OCI-LY1 (cell line): ENCODE results near the gene NTF3.

Experiments
- H2AFZ ChIP-seq: fragments of 200-600 bp; sonication (generic), shearing (Covaris generic); 2 replicates; pipeline ENCODE4 v1.6.0; 2014; ENCODE audit warnings: antibody characterized with exemption, mild to moderate bottlenecking, low read length
- H3F3A ChIP-seq: fragments of 200-600 bp; sonication (generic), shearing (Covaris generic); 2 replicates; pipeline ENCODE4 v1.6.0; 2014; ENCODE audit warnings: mild to moderate bottlenecking, antibody characterized with exemption, low read length, moderate library complexity; ENCODE audit not compliant: insufficient read depth
- H3K27ac ChIP-seq: fragments of 200-600 bp; sonication (generic); 2 replicates; pipeline ENCODE4 v1.5.1; 2014; ENCODE audit warnings: low read length, mixed run types, mild to moderate bottlenecking, low read depth; ENCODE audit not compliant: poor library complexity, severe bottlenecking
- H3K27me3 ChIP-seq: fragments of 200-600 bp; sonication (generic); 2 replicates; pipeline ENCODE4 v1.6.0; 2014; ENCODE audit warnings: antibody characterized with exemption, mild to moderate bottlenecking, low read length, moderate library complexity; ENCODE audit not compliant: insufficient read depth
- H3K36me3 ChIP-seq: fragments of 200-600 bp; sonication (generic); 2 replicates; pipeline ENCODE4 v1.6.1; 2014; ENCODE audit warnings: mild to moderate bottlenecking, antibody characterized with exemption, low read length, moderate library complexity, mixed read lengths; ENCODE audit not compliant: insufficient read depth
- H3K4me1 ChIP-seq: fragments of 200-600 bp; sonication (generic); 2 replicates; pipeline ENCODE4 v1.5.1; 2014; ENCODE audit warnings: mild to moderate bottlenecking, low read length, moderate library complexity; ENCODE audit not compliant: insufficient read depth, severe bottlenecking
- H3K4me2 ChIP-seq: fragments of 200-600 bp; sonication (generic), shearing (Covaris generic); 2 replicates; pipeline ENCODE4 v1.6.1; 2014; ENCODE audit warnings: low read length
- H3K4me3 ChIP-seq: fragments of 200-600 bp; sonication (generic); 2 replicates; pipeline ENCODE4 v1.5.1; 2014; ENCODE audit warnings: low read length, low read depth, mild to moderate bottlenecking, mixed read lengths; ENCODE audit not compliant: poor library complexity, severe bottlenecking
- H3K79me2 ChIP-seq: fragments of 200-600 bp; shearing (Covaris generic); 2 replicates; pipeline ENCODE4 v1.6.1; 2016; ENCODE audit warnings: mixed run types, low read length, mixed read lengths; ENCODE audit not compliant: insufficient read depth
- H3K9ac ChIP-seq: fragments of 200-600 bp; sonication (generic), shearing (Covaris generic); 2 replicates; pipeline ENCODE4 v1.6.1; 2014; ENCODE audit warnings: mild to moderate bottlenecking, low read length, mixed read lengths
- H3K9me2 ChIP-seq: fragments of 200-600 bp; sonication (generic), shearing (Covaris generic); 2 replicates; pipeline ENCODE4 v1.6.1; 2014; ENCODE audit warnings: low read depth, mild to moderate bottlenecking, low read length, mixed read lengths
- H3K9me3 ChIP-seq: fragments of 200-600 bp; shearing (Covaris generic); 2 replicates; pipeline ENCODE4 v1.6.1; 2014; ENCODE audit warnings: low read length, mixed read lengths
- H4K20me1 ChIP-seq: fragments of 200-600 bp; sonication (generic), shearing (Covaris generic); 2 replicates; pipeline ENCODE4 v1.6.0; 2016; ENCODE audit warnings: mild to moderate bottlenecking, low read length; ENCODE audit not compliant: insufficient read depth
- CTCF ChIP-seq: fragments of 200-600 bp; sonication (generic), shearing (Covaris generic); IDR thresholded peaks from 2 replicates; pipeline ENCODE4 v1.5.1; 2017; ENCODE audit warnings: mild to moderate bottlenecking, antibody characterized with exemption, low read length, moderate library complexity, mixed read lengths
- EZH2 ChIP-seq: fragments of 200-600 bp; sonication (generic), shearing (Covaris generic); IDR thresholded peaks from 2 replicates; pipeline ENCODE4 v1.8.0; 2017; ENCODE audit warnings: borderline replicate concordance, mixed run types, mild to moderate bottlenecking, antibody characterized with exemption, low read length, moderate library complexity, mixed read lengths

The NTF3 gene

GRCh38 chr12:5505116-5505515, 73.2 kb downstream of the NTF3 start:
- H3K9ac ChIP-seq = no peak overlapping the region
- no peaks in the 10 kb centered on the region for H3K9me3 ChIP-seq
- no peak overlapping the region for H3K4me2 ChIP-seq
- no peak overlapping the region for H3K27ac ChIP-seq
- H3K36me3 ChIP-seq = no peaks in the 10 kb centered on the region
- no peak overlapping the region for H2AFZ ChIP-seq
- no peak overlapping the region for H3K4me3 ChIP-seq
- no peaks in the 10 kb centered on the region for H4K20me1 ChIP-seq
- no peaks in the 10 kb centered on the region; the same call in 1 of the 2 replicates for H3K27me3 ChIP-seq
- H3K9me2 ChIP-seq = no peaks in the 10 kb centered on the region
- H3F3A ChIP-seq = no peaks in the 10 kb centered on the region
- H3K79me2 ChIP-seq = no peaks in the 10 kb centered on the region
- TF ChIP-seq CTCF (no peak), EZH2 (no peak)
- no peaks in the 10 kb centered on the region for H3K4me1 ChIP-seq

DNA sequence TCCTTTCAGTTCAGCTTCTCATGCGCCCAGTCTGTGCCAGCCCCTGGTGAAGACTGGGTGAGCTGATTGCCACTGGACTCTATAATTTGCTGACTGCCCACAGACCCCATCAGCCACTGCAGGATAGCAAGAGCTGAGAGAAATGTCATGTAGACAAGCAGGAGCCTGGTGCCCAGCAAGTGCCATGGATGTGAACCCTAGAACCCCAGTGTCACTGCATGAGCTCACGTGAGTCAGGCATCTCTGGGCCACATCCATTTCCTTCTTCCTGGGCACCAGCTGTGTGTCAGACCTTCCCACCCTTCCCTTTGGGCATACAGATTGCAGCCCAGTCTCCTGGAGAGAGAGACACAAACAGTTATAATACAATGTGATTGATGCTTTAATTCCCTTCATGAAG, 73.8 kb downstream of the NTF3 start:
- H3K4me1 ChIP-seq = no peaks in the 10 kb centered on the region
- no peaks in the 10 kb centered on the region for H3K79me2 ChIP-seq
- H2AFZ ChIP-seq = no peak overlapping the region
- H3K4me2 ChIP-seq = no peak overlapping the region
- no peaks in the 10 kb centered on the region for H4K20me1 ChIP-seq
- no peaks in the 10 kb centered on the region for H3K9me3 ChIP-seq
- H3K9me2 ChIP-seq = no peaks in the 10 kb centered on the region
- no peak for TF ChIP-seq CTCF
- no peak for TF ChIP-seq EZH2
- no peaks in the 10 kb centered on the region for H3K36me3 ChIP-seq
- no peak overlapping the region for H3K4me3 ChIP-seq
- no peaks in the 10 kb centered on the region for H3F3A ChIP-seq
- no peak overlapping the region for H3K9ac ChIP-seq
- no peak overlapping the region for H3K27ac ChIP-seq
- no peaks in the 10 kb centered on the region; the same call in 1 of the 2 replicates for H3K27me3 ChIP-seq

DNA sequence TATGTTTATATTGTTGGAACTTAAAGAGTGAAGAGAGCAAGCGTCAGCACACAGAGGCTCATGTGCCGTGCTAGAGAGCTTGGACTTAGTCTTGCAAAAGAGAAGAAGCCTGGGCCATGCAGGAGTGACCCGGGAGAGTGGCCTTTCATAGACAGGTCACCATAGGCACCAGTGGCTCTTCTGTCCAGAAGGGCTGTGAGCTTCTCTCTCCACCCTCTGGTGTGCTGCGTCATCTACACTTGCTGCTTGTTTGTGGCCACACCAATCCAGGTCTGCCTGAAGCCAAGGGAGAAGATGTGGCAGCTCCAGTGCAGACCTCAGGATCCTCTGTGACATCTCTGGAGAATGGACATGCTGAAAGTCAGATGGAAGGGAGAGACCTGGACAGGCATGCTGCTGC, 74.4 kb downstream of the NTF3 start:
- Histone ChIP-seq H3K9me2 (no peaks in the 10 kb centered on the region), H3K27ac (no peak overlapping the region), H3K4me3 (no peak overlapping the region), H3K79me2 (no peaks in the 10 kb centered on the region), H3K9me3 (no peaks in the 10 kb centered on the region), H3K36me3 (no peaks in the 10 kb centered on the region), H3F3A (no peaks in the 10 kb centered on the region), H3K4me2 (no peak overlapping the region), H2AFZ (no peak overlapping the region), H3K27me3 (no peaks in the 10 kb centered on the region; the same call in 1 of the 2 replicates), H3K4me1 (no peaks in the 10 kb centered on the region), H4K20me1 (no peaks in the 10 kb centered on the region), H3K9ac (no peak overlapping the region)
- TF ChIP-seq CTCF (no peak), EZH2 (no peak)
